Pulmonary artery endothelial cell (primary cell): Measurements from ENCODE around the gene PDE4A. TPM values are rescaled to one million over a fixed set of nuclear protein-coding genes. Genes with fewer than 3 reads are reported as not detected.

Experiments used
- DNase-seq: peaks from one replicate; pipeline ENCODE4 v3.0.0-alpha.2; 2011; ENCODE audit warnings: low read depth, low spot score
- total RNA-seq: library from RNA; depleted of rRNA; stranded (reverse); fragments of >200 nt; gene quantifications from 2 replicates; pipeline ENCODE4 v1.2.3, GENCODE V29; 2014

Gene PDE4A
- total RNA-seq, 1 donor from 2014 or later: 2.6 TPM

DNA sequence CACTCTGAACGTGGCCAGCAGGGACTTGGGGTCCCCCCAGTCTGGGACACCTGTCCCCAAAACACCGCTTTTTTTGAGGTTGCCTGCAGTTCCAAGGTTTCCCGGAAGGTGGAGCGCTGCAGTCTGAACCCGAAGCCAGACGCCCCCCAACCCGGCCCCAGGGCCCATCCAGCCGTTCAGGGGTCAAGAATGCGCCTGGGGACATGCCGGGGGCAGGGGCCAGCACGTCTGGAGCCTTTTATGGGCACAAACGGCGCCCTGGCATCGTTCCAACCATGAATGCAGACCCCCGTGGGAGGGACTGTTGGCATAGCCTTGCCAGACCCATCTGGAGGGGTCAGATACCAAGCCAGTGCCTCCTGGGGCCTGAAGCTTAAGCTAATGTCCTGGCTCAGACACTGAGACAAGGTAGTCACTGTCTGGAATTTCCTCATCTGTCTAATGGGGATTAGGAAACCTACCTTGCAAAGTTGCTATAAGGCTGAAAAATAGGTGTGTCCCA, 90.0 kb downstream of the PDE4A start:
- DNase-seq: no peak

DNA sequence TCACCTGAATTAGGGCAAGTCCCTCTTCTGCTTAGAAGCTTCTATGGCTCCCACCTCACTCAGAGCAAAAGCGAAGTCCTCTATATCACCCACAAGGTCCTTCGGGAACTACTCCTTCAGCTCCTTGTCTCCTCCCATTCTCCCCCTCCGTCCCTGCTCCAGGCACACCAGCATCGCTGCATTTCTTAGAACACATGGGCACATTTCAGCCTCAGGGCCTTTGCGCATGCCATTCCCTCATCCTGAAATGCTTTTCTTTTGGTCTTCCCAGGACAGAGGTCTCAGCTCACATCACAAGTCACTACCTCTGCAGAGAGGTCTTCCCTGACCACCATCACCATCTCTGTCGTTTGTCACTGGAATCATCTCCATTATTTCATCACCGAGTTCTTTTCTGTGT, 92.9 kb downstream of the PDE4A start:
- no peak for DNase-seq

GRCh38 chr19:10514211-10515145, 94.1 kb downstream of the PDE4A start:
- DNase-seq: no peak

DNA sequence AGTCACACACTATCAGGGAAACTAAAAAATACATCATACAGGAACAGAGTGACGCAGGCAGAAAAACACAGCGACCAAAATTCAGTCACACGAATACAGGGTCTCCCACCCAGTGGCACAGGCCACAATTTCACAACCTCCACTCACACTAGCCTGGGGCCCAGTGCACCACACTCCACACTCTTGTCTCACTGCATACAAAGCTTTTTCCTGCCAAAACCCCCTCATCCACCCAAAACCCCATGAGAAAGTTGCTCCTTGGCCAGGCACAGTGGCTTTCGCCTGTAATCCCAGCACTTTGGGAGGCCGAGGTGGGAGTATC, 95.7 kb downstream of the PDE4A start:
- no peak for DNase-seq

GRCh38 chr19:10516671-10517286, 96.4 kb downstream of the PDE4A start:
- no peak for DNase-seq

DNA sequence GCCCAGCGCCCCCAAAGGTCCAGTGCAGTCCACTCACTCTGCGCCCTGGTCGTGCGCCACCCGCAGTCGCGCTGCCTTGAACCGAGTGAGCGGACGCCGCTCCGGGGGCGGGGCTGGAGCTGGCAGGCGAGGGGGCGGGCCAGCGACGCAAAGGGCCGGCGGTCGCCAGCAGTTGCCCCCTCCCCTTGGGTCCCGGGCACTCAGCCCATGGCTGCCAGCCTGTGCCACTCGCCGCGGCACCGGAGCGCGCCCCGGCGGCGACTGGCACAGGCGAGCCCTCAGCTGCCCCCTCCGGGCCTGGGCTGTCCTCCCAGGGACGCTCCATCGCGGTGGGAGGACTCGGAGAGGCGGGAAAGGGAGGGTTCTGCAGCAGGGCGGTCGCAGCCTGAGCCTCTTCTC, 97.0 kb downstream of the PDE4A start, which contains the start of gene S1PR5:
TSS of gene S1PR5 (minus strand) at position 87 of the 399 bp plus-strand sequence. CDS start 2,436 bp downstream, outside the sequence.
- DNase-seq: no peak

- no peak for DNase-seq
Observed at GRCh38 chr19:10517760-10518443, 97.6 kb downstream of the PDE4A start.

DNA sequence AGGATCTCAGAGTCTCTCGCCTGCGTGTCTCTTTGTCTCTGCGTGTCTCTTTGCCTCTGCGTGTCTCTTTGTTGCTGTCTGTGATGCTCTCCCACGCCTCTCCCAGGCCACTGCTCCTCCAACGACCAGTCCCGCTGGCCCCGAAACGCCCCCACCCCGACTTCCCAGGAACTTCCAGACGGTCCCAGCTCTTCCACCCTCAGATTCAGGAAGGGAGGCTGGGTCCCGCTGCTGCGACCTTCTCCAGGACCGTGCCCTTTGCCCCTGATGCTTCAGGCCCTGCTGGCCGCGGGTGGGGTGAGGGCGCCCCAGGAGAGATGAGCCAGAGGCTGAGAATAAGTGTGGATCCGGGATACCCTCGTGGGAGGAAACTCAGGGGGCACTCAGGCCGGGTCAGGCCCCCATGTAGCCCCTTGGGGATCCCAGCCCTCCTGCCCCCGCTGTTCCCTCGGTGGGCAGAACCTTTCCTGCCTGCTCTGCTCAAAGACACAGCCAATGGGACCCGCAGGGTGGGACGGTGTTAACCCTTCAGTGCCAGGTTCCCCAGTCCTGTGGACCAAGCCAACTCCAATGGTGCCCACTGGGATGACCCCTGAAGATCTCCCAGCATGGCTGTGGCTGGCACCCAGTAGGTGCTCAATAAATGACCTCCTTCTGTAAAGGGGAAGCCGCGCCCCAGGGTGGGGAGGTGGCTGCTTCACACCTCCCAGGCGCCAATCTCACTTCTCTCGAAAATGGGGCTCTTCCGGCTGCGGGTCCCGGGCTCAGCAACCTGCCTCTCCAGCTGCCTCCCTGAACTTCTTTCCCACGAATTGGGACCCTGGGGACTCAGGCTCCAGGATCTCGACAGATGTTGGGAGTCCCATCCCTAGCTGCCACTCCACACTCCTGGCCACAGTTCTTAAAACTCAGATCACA, 98.4 kb downstream of the PDE4A start:
- no peak for DNase-seq

Other genes with a start within 250 kb of the PDE4A start
- 39.4 and 61.7 TPM in 2 replicates for gene DNMT1, start 225.6 kb upstream of the PDE4A start, total RNA-seq
- 0.25 and 0.46 TPM in 2 replicates for gene S1PR2, start 189.2 kb upstream of the PDE4A start, total RNA-seq
- gene MRPL4, start 168.3 kb upstream of the PDE4A start, total RNA-seq: 32.6 and 35.9 TPM in 2 replicates
- gene ICAM1, start 149.4 kb upstream of the PDE4A start, total RNA-seq: 20.1 and 42.0 TPM in 2 replicates
- 0.40 and 0.95 TPM in 2 replicates for gene ICAM4, start 133.6 kb upstream of the PDE4A start, total RNA-seq
- gene ICAM5, start 130.6 kb upstream of the PDE4A start, total RNA-seq: 0.13 and 0.25 TPM in 2 replicates
- gene ZGLP1, start 110.7 kb upstream of the PDE4A start, total RNA-seq: 0.26 and 0.56 TPM in 2 replicates
- gene FDX2, start 104.5 kb upstream of the PDE4A start, total RNA-seq: 21.8 and 25.8 TPM in 2 replicates
- 10.3 and 13.8 TPM in 2 replicates for gene RAVER1, start 87.0 kb upstream of the PDE4A start, total RNA-seq
- 11.1 TPM in 2 replicates for gene ICAM3, start 80.9 kb upstream of the PDE4A start, total RNA-seq
- gene TYK2, start 40.0 kb upstream of the PDE4A start, total RNA-seq: 96.9 and 143 TPM in 2 replicates
- gene CDC37, start 17.0 kb upstream of the PDE4A start, total RNA-seq: 335 and 371 TPM in 2 replicates
- gene KEAP1, start 82.8 kb downstream of the PDE4A start, total RNA-seq: 86.3 and 103 TPM in 2 replicates
- gene S1PR5, start 96.9 kb downstream of the PDE4A start, total RNA-seq: not detected in 2 replicates
- gene ATG4D, start 123.4 kb downstream of the PDE4A start, total RNA-seq: 12.1 and 12.5 TPM in 2 replicates
- 9.8 and 13.7 TPM in 2 replicates for gene KRI1, start 145.5 kb downstream of the PDE4A start, total RNA-seq
- gene CDKN2D, start 148.4 kb downstream of the PDE4A start, total RNA-seq: 4.7 and 4.9 TPM in 2 replicates
- gene AP1M2, start 166.8 kb downstream of the PDE4A start, total RNA-seq: not detected in 2 replicates
- 27.3 and 31.0 TPM in 2 replicates for gene SLC44A2, start 205.0 kb downstream of the PDE4A start, total RNA-seq
- gene ILF3, start 233.8 kb downstream of the PDE4A start, total RNA-seq: 148 and 178 TPM in 2 replicates